ENCODE results near the gene OCA2.

Gene OCA2

DNA sequence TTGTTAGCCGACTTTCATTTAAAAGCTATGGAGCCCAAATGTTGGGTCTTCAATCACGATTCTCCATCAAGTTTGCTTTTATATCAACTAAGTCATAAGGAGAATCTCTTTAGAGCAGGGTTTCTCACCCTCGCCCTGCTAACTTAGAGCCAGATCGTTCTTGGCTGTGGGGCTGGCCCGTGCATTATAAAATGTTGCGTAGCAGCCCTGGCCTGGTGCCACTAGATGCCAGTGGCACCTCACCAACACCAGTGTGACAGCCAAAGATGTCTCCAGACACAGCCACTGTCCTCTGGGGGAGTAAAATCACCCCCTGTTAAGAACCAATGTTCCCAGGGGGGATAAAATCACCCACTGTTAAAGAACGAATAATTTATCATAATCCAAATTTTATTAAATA lies 226.1 kb downstream of the OCA2 start:
- no peak for DNase-seq (ENCODE audit: low spot score)
- TF ChIP-seq, protein P1, sequence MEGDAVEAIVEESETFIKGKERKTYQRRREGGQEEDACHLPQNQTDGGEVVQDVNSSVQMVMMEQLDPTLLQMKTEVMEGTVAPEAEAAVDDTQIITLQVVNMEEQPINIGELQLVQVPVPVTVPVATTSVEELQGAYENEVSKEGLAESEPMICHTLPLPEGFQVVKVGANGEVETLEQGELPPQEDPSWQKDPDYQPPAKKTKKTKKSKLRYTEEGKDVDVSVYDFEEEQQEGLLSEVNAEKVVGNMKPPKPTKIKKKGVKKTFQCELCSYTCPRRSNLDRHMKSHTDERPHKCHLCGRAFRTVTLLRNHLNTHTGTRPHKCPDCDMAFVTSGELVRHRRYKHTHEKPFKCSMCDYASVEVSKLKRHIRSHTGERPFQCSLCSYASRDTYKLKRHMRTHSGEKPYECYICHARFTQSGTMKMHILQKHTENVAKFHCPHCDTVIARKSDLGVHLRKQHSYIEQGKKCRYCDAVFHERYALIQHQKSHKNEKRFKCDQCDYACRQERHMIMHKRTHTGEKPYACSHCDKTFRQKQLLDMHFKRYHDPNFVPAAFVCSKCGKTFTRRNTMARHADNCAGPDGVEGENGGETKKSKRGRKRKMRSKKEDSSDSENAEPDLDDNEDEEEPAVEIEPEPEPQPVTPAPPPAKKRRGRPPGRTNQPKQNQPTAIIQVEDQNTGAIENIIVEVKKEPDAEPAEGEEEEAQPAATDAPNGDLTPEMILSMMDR (IDR thresholded peaks at IDR 0.05; ENCODE audit: extremely low read depth, missing control alignments): no peak

DNA sequence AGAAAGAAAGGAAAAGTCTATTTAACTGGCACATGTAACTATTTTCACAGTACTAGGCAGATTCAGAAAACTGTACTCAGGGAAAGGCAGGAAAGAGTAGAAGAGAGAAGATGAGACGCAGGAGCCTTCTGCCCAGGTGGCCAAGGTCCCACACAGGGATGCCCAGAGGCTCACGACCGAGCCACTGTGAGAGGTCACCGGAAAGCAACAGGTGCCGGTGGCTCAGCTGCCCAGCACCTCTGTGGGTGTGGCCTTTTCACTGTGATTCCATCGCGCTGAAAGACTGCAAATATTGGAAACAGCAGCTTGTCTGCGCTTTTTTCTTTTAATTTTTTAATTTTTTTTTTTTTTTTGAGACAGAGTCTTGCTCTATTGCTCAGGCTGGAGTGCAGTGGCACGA lies 226.8 kb downstream of the OCA2 start:
- TF ChIP-seq, protein P1 (IDR thresholded peaks at IDR 0.05; ENCODE audit: extremely low read depth, missing control alignments): no peak
- no peak for DNase-seq (ENCODE audit: low spot score)

DNA sequence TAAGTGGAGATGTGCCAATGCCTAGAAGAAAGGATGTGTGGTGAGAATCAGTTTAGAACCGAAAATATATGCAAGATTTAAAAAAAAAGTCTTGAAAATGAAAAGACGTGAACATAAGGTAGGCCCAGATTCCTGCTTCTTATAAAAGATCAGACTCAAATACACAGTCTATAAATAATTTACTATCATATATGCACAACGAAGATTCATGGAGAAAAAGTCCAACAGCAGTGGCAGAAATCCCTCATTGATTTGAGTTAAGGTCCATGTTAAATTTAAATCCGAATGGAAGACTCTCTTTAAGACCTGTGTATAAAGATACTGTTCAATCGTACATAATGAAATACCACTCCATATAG lies 227.2 kb downstream of the OCA2 start:
- TF ChIP-seq, protein P1 (IDR thresholded peaks at IDR 0.05; ENCODE audit: extremely low read depth, missing control alignments): no peak
- no peak for DNase-seq (ENCODE audit: low spot score)

DNA sequence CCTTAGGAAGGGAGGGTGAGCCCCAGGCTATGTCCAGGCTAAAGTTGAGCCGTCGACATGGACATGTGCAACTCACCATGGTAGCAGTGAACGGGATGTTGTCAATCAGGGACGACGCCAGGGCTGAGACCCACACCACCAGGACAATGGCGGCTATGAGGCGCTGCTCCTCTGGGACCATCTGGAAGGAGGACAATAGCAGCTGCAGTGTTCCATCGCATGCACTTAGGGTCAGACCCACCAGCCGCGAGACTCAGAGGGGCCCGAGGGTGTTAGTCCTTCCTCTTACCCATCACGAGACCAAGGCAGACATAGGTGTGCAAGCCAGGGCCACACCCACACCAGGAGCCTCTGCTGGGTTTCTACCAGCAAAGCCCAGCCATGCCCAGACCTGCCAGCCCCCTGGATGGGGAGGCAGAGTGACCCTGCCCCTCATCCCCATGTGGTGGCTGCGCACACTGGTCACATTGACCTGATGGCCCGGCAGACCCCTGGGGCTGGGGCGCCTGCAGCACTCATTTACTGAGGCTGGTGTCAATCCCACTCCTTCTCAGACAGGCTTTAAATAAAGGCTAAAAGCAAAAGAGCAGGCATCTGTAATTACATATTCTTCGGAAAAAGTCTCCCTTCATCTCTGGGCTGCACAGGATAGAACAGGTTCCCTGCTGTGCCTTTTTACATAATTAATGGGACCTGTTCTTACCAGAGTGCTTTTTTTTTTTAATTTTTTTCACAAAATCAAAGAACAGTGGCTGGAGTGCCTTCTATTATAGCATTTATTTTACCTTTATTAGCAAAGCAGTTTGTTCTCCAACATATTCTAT lies 227.8 kb downstream of the OCA2 start:
- TF ChIP-seq, protein P1 (IDR thresholded peaks at IDR 0.05; ENCODE audit: extremely low read depth, missing control alignments): no peak
- no peak for DNase-seq (ENCODE audit: low spot score)

DNA sequence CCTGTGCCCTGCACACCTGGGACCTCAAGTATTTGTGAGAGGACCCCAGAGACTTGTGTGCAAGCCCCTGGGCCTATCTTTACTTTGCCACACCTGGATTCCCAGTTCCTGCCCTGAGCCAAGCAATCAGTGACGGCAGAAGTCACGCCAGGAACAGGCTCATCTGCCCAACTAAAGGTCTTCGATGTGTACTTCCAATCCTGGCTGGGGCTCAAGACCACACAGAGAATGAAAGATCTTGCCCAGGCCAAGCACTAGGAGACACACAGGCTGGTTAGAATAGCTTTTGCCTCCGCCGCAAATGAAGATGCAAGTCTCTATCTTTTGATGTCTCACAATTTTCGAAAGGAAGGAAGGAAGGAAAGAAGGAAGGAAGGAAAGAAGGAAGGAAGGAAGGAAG lies 228.8 kb downstream of the OCA2 start:
- no peak for DNase-seq (ENCODE audit: low spot score)
- TF ChIP-seq, protein P1 (IDR thresholded peaks at IDR 0.05; ENCODE audit: extremely low read depth, missing control alignments): no peak

DNA sequence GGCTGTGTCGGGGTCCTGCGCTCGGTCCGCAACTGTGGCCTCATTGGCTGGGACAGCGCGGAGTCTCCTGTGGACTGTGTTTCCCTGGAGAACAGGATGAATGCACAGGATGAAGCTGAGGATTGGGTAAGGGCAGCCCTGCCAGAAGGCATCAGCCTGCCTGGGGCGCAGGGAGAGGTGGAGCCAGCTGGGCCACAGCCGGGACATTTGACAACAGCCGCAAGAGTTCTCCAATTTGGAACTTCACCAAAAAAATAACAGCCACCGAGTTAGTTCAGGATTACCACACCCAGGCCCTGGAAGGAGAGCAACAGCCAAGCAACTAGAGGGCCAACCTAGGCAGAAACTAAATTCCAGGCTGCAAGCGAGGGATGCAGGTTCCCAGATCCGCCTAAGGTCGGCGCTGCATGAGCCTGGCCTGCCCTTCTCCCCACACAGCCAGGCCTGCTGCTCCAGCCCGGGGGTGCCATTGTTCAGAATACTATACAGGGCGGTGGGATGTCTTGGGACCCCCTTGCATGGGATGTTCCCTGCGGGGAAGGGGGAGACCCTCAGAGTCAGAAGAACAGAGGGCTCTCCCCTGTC lies 229.3 kb downstream of the OCA2 start:
- DNase-seq (ENCODE audit: low spot score): no peak
- TF ChIP-seq, protein P1 (IDR thresholded peaks at IDR 0.05; ENCODE audit: extremely low read depth, missing control alignments): no peak

DNA sequence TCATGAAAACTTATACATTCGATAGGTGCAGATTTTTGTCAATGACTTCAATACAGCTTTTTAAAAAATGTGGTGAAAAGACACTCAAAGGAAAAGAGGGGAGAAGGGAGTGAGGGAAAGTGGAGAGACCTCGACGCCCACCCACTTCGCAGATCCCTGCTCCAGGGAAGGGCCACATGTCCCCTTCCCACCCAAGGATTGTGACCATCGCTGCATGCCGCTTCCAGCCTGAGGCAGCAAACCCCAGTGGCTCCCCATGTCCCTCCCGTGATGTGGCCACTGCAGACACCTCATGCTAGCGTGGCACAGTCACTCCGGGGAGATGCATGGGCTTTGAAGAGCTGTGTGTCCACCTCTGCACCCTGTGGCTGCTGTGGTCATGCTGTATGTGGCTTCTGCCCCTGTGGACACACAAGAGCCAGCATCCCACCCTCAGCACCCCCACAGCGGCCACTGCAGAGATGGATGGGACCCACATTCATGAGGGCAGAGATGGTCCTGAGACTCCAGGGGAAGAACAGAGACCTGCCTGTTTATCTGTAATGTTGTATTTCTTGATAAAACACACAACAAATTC lies 230.2 kb downstream of the OCA2 start:
- DNase-seq (ENCODE audit: low spot score): no peak
- TF ChIP-seq, protein P1 (IDR thresholded peaks at IDR 0.05; ENCODE audit: extremely low read depth, missing control alignments): no peak

Data from GM20000 (cell line).